ENCODE measurements around the gene CEACAM8. TPM values are rescaled to one million over a fixed set of nuclear protein-coding genes. Genes with fewer than 3 reads are reported as not detected.
"Not testable (repeated sequence)": the region's sequence is repeated elsewhere in the genome, so short reads cannot be mapped to it uniquely, and the experiment has no call there.

The CEACAM8 gene
- total RNA-seq (2014; rRNA removed; shearing (Covaris generic)) (not detected in 2 replicates), total RNA-seq (2022) (not detected in 2 replicates), Bru-seq, nascent RNA (not detected), BruChase-seq, experiment 1, labeled RNA remaining after a 6-hour chase (not detected), BruChase-seq, experiment 2, labeled RNA remaining after a 2-hour chase (not detected)
- long read RNA-seq: 0 reads

- H2AFZ ChIP-seq (ENCODE audit: low read length): no peak within 1 kb of the TSS
- H4K20me1 ChIP-seq (ENCODE audit: insufficient read depth, low read length): no peaks in the 10 kb centered on the region
- BruUV-seq (replicated peaks): no TSS peak
- no peaks in the 10 kb centered on the region for H3K36me3 ChIP-seq (ENCODE audit: insufficient read depth, low read length)
- intact Hi-C loops (cut with micrococcal nuclease; ENCODE audit: unreplicated experiment): no loop called here
- H3K9me3 ChIP-seq (ENCODE audit: low read length): no peaks in the 10 kb centered on the region
- CTCF ChIA-PET (ENCODE audit: unreplicated experiment): no interaction called here
- H3K4me3 ChIP-seq (ENCODE audit: low read depth, low read length, poor library complexity, severe bottlenecking): no peak within 1 kb of the TSS
- H3K4me2 ChIP-seq (ENCODE audit: low read length): no peak within 1 kb of the TSS
- H3K79me2 ChIP-seq (ENCODE audit: insufficient read depth, low read depth, low read length): no peaks in the 10 kb centered on the region
- POLR2A ChIA-PET: interaction anchor here (0.6 kb wide), 1 partner anchor 135 kb away, joined by 3 read pairs; no protein-coding TSS in a partner anchor
- no peaks in the 10 kb centered on the region for H3K9me2 ChIP-seq (ENCODE audit: insufficient read depth, low read length)
- TF ChIP-seq CTCF (conservative IDR thresholded peaks at IDR 0.05; ENCODE audit: low read length) (no peak), EZH2phosphoT487 (IDR thresholded peaks at IDR 0.05; ENCODE audit: borderline replicate concordance, low read depth, low read length) (no peak)
- no peaks in the 10 kb centered on the region for H3K4me1 ChIP-seq (ENCODE audit: insufficient read depth, low read length, poor library complexity, severe bottlenecking)
- no peak for DNase-seq (ENCODE audit: low spot score)
- no peak within 1 kb of the TSS for H3K27ac ChIP-seq (ENCODE audit: low read depth, low read length, poor library complexity, severe bottlenecking)
Measured at GRCh38 chr19:42594617-42595489, at the start of gene CEACAM8. TSS of gene CEACAM8 (minus strand) at chr19:42594924. CDS start at chr19:42594828, 96 bp downstream.

GRCh38 chr19:42639324-42640092 lies 44.8 kb upstream of the CEACAM8 start:
- H3K4me1 ChIP-seq (ENCODE audit: insufficient read depth, low read length, poor library complexity, severe bottlenecking); DNase-seq (ENCODE audit: low spot score); H3K9me3 ChIP-seq (ENCODE audit: low read length); H3K9me2 ChIP-seq (ENCODE audit: insufficient read depth, low read length); H3K4me3 ChIP-seq (ENCODE audit: low read depth, low read length, poor library complexity, severe bottlenecking); H2AFZ ChIP-seq (ENCODE audit: low read length); H3K27ac ChIP-seq (ENCODE audit: low read depth, low read length, poor library complexity, severe bottlenecking); POLR2A ChIA-PET; BruUV-seq (replicated peaks); CTCF ChIA-PET (ENCODE audit: unreplicated experiment); H3K36me3 ChIP-seq (ENCODE audit: insufficient read depth, low read length); intact Hi-C loops (cut with micrococcal nuclease; ENCODE audit: unreplicated experiment); H3K79me2 ChIP-seq (ENCODE audit: insufficient read depth, low read depth, low read length); H4K20me1 ChIP-seq (ENCODE audit: insufficient read depth, low read length); H3K4me2 ChIP-seq (ENCODE audit: low read length): not testable (repeated sequence)

- TF ChIP-seq EZH2phosphoT487 (IDR thresholded peaks at IDR 0.05; ENCODE audit: borderline replicate concordance, low read depth, low read length): no peak
- TF ChIP-seq CTCF (conservative IDR thresholded peaks at IDR 0.05; ENCODE audit: low read length): peak; percentile 36; the same call in 1 of the 2 replicates
- H3K4me1 ChIP-seq (ENCODE audit: insufficient read depth, low read length, poor library complexity, severe bottlenecking): no peaks in the 10 kb centered on the region
- H3K4me2 ChIP-seq (ENCODE audit: low read length): 0 out of 2 replicates have a peak overlapping the region, but pooled peaks have one; percentile 4
- H4K20me1 ChIP-seq (ENCODE audit: insufficient read depth, low read length): no peaks in the 10 kb centered on the region
- BruUV-seq (replicated peaks): no TSS peak
- H3K9me3 ChIP-seq (ENCODE audit: low read length): no peaks in the 10 kb centered on the region
- no peak for DNase-seq (ENCODE audit: low spot score)
- H3K27ac ChIP-seq (ENCODE audit: low read depth, low read length, poor library complexity, severe bottlenecking): no peak overlapping the region
- no peak overlapping the region for H2AFZ ChIP-seq (ENCODE audit: low read length)
- no peaks in the 10 kb centered on the region for H3K79me2 ChIP-seq (ENCODE audit: insufficient read depth, low read depth, low read length)
- intact Hi-C loops (cut with micrococcal nuclease; ENCODE audit: unreplicated experiment): no loop called here
- no peak overlapping the region for H3K4me3 ChIP-seq (ENCODE audit: low read depth, low read length, poor library complexity, severe bottlenecking)
- no peaks in the 10 kb centered on the region for H3K9me2 ChIP-seq (ENCODE audit: insufficient read depth, low read length)
- ChIA-PET CTCF (ENCODE audit: unreplicated experiment) (no interaction called here), POLR2A (no interaction called here)
- H3K36me3 ChIP-seq (ENCODE audit: insufficient read depth, low read length): no peaks in the 10 kb centered on the region
Measured at GRCh38 chr19:42635233-42635539, 40.5 kb upstream of the CEACAM8 start.
